GOT3 (cell line): ENCODE measurements around the gene CAMK4.

ENCODE experiments used
- DNase-seq: peaks from one replicate; lab custom pipeline; 2025; ENCODE audit warnings: mixed read lengths; lab: John Stamatoyannopoulos, UW

The CAMK4 gene

GRCh38 chr5:111486055-111486454 lies 261.9 kb downstream of the CAMK4 start:
- DNase-seq = no peak

GRCh38 chr5:111486926-111487325 lies 262.7 kb downstream of the CAMK4 start:
- no peak for DNase-seq

GRCh38 chr5:111488353-111488752 lies 264.2 kb downstream of the CAMK4 start:
- DNase-seq = no peak

GRCh38 chr5:111493031-111493430 lies 268.8 kb downstream of the CAMK4 start:
- no peak for DNase-seq

GRCh38 chr5:111494355-111494999 lies 270.3 kb downstream of the CAMK4 start:
- no peak for DNase-seq

- DNase-seq = no peak
These were observed 271.0 kb downstream of the CAMK4 start for GRCh38 chr5:111495159-111495558.

GRCh38 chr5:111498346-111498745 lies 274.2 kb downstream of the CAMK4 start:
- DNase-seq = no peak

GRCh38 chr5:111502956-111503355 lies 278.8 kb downstream of the CAMK4 start:
- no peak for DNase-seq

GRCh38 chr5:111505096-111505495 lies 280.9 kb downstream of the CAMK4 start:
- DNase-seq = no peak

GRCh38 chr5:111507276-111507675 lies 283.1 kb downstream of the CAMK4 start:
- no peak for DNase-seq

- DNase-seq = no peak
These were observed 284.9 kb downstream of the CAMK4 start for GRCh38 chr5:111509119-111509518.

GRCh38 chr5:111511174-111511830 lies 287.1 kb downstream of the CAMK4 start:
- DNase-seq = no peak

- DNase-seq = no peak
These were observed 287.7 kb downstream of the CAMK4 start for GRCh38 chr5:111511831-111512374.

GRCh38 chr5:111512375-111513130 lies 288.4 kb downstream of the CAMK4 start, which contains the start of gene STARD4:
Gene STARD4 (minus strand): TSS chr5:111512535. CDS start chr5:111507433, 5,102 bp downstream.
- peak; percentile 92 for DNase-seq

GRCh38 chr5:111513131-111513520 lies 288.9 kb downstream of the CAMK4 start:
- DNase-seq = no peak

GRCh38 chr5:111514087-111514486 lies 289.9 kb downstream of the CAMK4 start:
- DNase-seq = no peak

- no peak for DNase-seq
These were observed 293.8 kb downstream of the CAMK4 start for GRCh38 chr5:111517853-111518501.

GRCh38 chr5:111518777-111519176 lies 294.6 kb downstream of the CAMK4 start:
- no peak for DNase-seq

GRCh38 chr5:111520908-111521307 lies 296.7 kb downstream of the CAMK4 start:
- DNase-seq = no peak

- DNase-seq = no peak
These were observed 303.9 kb downstream of the CAMK4 start for GRCh38 chr5:111528056-111528455.

GRCh38 chr5:111530298-111530740 lies 306.1 kb downstream of the CAMK4 start:
- no peak for DNase-seq
